ENCODE data around the gene MARCHF3.
A peak's percentile ranks its signal among the peaks of the same experiment; 100 is the strongest.
"Not testable (repeated sequence)": the region's sequence is repeated elsewhere in the genome, so short reads cannot be mapped to it uniquely, and the experiment has no call there.

Gene MARCHF3

DNA sequence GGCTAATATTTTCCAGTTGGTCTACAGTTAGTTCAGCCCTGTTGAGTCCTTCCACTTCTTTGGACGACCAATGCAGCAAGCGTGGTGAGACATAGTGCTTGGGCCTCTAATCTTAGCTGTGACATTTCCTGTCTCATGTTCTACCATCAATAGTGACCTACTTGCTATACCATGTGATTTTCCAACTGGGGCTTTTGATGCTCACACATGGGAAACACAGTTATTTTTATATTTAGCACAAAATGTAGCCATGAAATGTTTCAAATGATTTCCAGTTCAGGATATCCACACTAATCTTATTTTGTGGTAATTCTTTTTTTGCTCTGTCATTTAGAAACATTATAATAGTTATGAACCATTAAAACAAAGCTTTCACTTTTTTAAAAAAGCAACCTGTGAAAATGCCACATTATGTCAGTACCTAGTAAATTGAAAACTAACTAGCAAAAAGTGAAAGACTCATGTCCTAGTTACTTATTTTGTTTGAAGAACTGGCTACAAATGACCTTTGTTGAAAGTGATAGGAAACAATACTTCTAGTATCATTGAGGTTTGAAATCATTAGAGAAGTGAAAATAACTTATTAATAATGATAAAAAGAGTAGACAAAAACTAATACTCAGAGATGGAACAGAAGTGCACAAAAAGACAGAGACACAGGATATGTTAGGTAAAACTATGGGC, 18.3 kb downstream of the MARCHF3 start:
- DNase-seq: no peak

DNA sequence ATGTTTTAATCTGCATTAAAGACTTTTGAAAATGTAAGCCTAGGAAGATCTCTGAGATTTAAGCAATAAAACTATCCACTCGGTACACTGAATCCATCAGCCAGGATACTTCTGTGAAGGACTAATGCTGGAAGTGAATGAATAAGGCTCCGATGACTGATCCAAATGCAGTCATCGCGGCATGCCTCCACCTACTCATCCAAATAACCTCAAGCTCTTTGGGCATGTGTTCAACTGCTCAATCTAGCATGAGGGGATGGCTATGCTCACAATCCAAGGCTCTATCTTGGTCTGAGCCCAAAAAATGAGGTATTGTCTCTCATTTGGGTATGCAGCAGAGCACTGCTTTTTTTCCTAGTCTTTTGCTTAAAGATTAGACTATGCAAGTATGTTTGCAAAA, 19.2 kb downstream of the MARCHF3 start:
- DNase-seq: no peak

DNA sequence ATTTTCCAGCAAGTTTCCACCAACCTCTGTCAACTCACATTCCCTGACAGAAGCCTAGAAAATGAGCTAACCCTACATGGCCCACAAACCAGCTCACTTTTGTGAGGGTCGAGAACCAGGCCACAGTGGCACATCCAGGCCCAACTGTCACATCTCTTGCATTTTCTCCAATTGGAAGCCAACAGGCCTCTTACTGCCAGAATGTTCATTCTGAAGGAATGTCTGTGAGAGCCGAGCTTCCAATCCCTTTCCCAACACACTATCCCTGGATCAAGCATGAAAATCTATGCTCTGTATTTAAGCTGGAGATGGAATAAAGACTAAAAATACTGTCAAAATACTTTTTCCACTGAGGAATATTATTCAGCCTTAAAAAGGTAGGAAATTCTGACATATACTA, 20.0 kb downstream of the MARCHF3 start:
- DNase-seq: no peak

DNA sequence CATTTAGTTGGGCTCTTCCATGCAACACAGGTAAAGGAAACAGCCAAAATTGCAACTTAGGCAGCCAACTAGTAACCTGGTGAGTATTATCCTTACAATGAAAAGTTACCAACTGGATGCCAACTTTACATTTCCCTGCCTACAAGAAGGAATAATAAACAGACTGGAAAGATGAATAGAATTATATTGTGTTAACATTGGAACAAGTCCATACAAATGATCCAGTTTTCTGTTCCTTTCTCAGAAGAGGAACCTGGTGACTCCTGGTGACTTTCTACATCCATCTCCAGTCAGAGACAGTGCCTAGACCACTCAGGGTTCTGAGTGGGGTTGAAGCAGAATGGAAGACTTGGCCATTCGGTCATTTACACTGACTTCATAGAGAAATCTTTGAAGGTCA, 20.6 kb downstream of the MARCHF3 start:
- DNase-seq: no peak

DNA sequence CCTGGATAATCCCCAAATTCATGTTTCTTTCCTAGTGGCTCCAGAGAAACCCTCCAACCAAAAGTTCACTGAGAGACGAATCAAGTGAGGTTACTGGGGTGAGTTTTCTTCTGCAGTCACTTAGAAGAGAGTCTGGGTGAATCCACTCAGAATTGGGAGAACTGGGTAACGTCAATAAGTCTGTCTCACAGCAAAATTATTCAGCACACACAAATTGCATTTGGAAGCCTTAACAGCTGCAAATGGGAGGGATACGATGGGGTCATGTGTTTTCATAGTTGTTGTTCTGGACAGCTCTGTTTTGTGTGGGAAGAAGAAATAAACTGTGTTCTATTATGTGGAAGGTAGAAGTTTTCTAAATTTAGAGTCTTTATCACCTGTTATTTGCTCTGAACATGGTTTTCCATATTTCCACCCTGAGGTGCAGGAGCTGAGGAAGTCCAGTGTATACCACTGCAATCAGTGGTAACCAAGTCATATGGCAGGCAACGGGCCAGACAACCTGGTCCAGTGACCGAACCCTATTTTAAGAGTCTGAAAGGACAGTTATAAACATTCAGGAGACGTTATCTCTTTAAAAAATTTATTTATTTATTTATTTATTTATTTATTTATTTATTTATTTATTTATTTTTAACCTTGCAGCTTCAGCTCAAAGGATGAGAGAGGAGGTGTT, 21.9 kb downstream of the MARCHF3 start:
- no peak for DNase-seq

DNA sequence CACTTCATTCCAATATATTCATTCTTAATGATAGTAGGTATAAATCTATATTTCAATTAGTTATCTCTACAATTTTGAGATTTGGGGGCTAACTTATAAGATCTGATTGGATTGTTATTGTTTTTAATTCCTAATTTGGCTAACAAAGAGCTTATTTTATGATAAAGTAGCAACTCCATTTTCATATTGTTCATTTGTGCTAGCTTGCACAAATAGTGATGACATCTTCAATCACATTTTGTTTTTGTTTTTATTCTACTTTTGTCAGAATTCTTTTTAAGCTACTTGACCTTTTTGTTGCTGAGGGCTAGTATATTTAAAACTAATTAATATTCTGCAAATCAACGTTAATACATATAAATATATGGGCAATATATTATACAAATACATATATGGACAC, 22.8 kb downstream of the MARCHF3 start:
- DNase-seq: no peak

DNA sequence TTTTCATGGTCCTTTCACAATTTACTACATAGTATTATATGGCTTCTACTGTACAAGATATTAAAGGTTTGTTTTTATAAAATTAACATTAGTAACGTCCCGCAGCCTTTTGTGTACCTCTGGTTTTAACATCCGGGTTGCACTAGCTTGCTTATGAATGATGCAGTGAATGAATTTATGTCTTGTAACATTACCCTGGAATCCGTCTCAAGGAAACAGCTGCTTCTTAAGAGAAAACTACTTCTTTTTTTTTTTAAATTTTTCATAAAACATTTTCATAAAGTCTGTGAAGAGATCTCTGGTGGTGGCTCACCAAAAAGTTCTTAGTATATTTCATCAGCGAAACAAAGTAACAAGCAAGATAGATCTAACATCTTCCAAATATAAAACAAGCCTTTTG, 23.6 kb downstream of the MARCHF3 start:
- DNase-seq: no peak

DNA sequence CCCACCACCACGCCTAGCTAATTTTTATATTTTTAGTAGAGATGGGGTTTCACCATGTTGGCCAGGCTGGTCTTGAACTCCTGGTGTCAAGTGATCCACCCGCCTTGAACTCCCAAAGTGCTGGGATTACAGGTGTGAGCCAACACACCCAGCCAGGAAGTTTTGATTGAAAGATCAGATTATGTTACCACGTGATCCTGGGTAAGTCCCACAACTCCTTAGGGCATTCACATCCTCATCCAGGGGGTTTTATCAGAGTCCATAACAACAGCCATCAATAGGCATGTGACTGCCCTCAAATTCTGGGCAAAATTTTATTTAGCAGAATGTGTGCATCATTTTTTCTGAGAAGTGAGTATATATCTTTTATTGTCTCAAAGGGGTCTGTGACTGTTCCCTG, 25.1 kb downstream of the MARCHF3 start:
- not testable (repeated sequence) for DNase-seq

DNA sequence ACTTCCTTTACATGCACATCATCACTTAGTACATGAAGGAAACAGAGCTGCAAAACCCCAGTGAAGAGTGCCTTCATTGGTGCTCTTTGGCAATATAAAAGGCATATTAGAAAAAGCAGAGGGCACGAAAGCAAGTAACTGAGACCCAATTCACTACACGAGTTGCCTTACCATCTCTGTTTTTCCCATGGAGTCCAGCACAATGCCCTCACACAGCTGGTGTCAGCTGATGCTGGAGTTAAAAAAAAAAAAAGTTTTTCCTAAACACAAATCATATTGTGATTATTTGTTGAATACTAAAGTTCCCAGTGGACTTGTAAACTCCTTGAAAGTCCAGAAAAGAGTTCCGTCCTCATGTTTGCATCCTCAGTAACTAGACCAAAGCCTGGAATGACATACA, 25.6 kb downstream of the MARCHF3 start:
- no peak for DNase-seq

DNA sequence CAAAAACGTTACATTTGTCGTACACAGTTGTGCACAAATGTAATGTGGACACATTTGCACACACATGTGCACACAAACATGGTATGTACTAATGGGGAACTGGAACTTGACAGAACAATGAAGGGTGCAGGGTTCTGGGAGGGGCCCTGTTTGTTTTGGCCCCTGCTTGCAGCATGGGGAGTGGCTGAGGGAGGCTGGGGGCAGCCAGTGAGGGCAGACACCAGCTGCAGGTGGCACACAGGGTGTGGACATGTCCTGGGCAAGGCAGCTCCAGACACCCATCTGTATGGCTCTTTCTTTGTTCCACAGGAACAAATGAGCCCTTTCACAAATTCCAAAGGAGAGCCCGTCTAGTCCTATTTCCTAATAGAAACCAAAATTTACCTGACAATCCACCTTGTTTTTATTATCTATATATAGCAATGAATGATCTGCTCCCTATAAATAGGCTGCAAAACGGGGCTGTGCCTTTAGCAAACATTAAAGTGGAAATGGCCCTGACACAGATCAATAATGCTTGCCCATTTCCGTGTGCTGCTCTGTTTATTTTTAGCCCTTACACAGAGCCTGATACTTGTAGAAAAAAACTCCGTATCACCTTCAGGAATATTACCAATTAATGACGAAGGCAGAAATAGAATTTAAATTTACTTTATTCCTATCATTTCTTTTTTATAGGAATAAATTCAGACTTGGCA, 26.4 kb downstream of the MARCHF3 start:
- peak in 1 of 3 experiments; percentile 28 for DNase-seq

DNA sequence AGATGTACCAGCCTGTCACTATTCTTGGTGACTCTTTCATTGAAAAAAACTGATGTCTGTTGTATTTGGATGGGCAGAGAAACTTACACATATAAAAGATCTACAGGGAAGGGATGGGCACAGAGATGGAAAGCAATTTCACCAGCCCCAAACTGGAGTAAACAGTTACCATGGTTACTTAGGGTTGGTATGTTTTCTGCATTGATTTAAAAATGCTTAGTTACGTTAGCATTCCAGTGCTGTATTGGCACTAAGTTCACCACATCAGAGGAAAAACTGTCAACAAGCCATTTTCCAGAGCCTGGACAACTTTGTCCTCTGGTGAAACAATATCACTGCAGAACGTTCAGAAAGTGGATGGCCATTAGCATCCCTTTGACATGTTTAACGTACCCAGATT, 28.0 kb downstream of the MARCHF3 start:
- no peak for DNase-seq

DNA sequence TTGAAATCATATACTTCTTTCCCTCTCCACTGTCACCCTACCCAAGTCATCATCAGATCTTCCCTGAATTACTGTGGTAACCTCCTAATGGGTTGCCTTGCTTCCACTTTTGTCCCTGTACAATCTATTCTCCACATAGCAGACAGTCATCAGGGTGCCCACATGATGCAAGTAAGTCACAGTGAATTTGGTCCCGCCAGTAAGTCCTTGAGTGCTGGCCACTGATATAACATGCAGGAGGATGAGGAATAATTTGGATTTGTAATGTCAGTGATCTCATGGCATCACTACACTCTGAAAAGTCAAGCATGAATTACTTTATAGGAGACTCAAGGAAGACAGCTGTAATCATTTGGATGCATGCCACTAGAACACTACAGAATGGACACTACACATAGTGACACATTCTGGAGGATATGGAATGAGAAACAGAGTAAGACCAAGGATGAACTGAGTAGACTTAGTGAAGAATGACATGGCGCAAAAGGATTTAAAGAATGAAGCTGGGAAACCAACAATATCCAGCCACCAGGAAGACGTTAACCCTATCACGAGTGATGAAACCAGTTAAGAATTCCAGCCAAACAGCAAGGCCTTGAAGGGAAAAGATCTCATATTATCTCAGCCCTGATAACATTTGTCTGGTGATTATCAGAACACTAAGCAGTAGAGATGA, 28.6 kb downstream of the MARCHF3 start:
- no peak for DNase-seq

DNA sequence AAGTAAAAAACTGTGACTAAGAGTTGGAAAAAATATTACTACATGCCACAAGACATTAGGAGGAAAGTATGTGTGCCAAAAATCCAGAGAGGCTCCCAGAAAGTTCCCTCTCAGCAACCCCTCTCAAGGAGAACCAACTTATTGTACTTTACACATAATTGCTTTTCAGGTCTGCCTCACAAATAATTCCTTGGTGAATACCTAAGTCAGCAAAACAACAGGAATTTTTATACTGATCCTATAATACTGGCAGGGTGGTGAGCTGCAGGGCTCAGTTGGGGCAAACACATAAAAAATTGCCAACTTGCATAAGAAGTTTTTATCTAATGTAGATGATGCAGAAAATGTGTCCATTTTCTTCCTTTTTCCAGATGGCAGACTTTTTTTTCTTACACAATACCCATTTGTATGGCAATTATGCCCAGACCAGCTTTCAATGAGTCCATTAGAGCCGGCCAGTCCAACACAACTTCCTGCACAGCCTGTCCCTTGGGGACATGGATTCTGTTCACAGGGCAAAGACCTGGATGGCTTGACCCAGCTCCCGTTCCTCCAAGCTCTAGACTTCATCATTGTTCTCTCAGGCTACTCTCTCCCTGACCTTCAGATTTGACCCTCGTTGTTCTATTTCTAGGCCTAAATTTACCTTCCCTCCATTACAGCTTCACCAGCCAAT, 31.3 kb downstream of the MARCHF3 start:
- DNase-seq: no peak

DNA sequence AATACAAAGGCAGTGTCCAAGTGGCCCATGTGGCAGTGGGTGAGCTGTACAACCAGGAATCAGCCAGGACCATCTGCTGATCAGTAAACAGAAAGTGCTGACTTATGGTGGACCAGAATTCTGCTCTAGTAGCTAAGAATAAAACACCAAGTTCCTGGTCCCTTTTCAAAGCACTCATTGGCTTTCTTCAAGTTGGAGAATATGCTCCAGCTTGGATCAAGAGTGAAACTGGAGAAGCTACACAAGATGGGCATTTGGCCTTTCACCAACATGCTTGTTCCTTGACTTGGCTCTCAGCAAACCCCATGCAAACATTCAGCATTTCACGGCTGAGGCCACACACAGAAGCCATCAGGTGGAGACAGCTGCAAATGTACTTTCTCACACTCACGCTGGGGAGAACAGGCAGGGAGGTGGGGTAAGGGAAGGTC, 32.1 kb downstream of the MARCHF3 start:
- peak in 1 of 3 experiments; percentile 2 for DNase-seq

DNA sequence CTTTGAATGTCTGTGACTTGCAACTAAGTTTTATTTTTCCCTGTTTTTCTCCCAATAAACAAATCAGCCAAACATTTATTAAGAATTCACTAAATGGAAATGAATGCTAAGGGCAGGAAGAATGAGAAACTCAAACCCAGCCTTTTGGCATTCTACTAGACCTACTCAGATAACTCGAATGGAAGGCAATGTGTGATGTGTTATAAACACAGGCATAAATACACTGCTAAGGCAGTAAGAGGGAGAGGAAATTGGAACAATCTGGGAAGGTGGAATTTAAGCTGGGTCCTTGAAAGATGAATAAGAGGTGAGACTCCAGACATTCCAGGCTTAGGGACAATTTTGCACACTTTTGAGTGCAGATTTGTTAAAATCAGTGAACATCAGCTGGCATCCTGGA, 34.7 kb downstream of the MARCHF3 start:
- no peak for DNase-seq

DNA sequence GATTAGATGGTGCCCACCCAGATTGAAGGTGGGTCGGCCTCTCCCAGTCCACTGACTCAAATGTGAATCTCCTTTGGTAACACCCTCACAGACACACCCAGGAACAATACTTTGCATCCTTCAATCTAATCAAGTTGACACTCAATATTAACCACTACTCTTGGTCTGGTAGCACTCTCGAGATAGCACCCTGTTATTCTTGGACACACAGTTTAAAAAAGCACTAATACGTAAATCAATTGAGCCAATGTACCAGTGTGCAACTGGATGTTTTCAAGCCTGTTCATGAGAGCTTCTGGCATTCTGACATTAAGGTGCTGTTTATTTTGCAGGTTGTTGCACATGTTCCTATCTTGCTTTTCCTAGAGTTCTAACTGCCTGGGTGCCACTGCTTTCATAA, 35.3 kb downstream of the MARCHF3 start:
- no peak for DNase-seq

DNA sequence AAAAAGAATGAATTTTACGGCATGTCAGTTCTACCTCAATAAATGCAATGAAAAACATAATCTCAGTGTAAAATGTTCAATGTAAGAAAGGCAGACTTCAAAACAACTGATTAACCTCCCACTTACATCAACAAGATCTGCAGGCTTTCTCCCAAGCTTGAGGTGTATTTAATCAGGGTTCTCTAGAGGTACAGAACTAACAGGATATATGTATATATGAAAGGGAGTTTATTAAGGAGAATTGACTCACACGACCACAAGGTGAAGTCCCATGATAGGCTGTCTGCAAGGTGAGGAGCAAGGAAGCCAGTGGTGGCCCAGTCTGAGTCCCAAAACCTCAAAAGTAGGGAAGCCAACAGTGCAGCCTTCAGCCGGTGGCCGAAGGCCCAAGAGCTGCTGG, 35.9 kb downstream of the MARCHF3 start:
- no peak for DNase-seq

DNA sequence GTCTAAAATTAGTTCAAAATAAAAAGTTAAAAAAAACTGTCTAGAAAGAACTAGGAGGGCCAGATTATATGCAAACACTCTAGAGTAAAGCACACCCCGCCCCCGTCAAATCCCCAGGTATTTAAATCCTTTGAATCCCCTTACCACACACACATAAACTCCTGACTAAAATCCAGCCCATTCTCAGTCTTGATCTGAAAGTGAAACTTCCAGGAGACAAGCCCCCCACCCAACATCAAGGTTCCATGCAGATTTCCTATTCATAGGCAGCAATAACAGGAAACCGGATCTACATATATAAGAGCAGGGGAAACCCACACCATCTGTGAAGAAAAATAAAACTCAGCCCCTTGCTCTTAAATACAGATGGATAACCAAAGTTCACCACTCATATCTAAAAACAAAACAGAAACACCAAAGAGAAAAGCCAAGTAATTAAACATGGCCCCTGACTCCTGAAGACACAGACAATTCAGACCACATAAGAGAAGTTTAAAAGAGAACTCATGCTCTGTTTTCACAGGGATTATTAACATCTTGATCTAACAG, 42.3 kb downstream of the MARCHF3 start:
- DNase-seq: no peak

DNA sequence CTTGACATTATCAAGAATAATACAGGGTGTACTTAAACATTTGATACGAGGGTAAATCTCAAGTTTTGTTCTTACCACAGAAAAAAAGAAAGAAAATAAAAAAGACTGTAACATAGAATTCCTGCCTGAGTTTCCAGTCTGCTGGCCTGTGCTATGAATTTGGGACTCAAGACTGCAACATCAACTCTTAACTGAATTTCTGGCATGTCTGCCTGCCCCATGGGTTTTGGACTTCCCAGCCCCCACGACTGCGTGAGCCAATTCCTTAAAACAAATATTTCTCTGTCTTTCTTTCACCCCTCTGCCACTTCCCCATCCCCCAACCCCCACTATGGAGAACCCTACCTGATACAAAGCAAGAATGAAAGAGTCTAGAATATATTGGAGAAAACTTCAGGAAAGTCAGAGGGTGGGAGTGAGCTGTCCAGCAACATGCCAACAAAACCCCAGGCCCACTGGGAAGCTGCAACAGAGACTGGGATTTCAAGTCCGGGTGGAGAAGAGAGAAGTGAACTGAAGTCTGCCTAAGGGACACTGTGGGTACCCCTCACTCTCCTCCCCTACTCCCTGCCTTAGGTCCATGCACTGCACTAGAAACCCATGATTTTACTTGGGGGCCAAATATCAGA, 43.0 kb downstream of the MARCHF3 start:
- DNase-seq: no peak

DNA sequence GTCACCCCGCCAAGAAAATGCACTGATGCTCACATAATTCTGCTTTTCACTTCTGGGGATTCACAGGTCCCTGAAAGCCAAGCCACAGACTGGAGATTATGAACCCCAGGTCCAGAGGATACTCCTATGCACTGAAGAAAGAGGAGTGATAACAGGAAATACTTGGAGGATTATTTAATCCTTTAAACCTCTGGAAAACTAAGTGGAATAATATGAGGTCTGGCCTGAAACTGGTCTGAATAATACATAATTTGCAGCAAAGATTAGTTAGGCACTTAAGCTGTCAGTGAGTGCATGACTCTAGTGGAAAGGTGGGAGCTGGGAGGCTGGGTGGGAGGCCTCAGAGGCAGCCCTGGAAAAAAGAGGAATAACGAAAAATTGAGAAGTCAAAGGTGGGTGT, 45.7 kb downstream of the MARCHF3 start:
- DNase-seq: no peak

DNA sequence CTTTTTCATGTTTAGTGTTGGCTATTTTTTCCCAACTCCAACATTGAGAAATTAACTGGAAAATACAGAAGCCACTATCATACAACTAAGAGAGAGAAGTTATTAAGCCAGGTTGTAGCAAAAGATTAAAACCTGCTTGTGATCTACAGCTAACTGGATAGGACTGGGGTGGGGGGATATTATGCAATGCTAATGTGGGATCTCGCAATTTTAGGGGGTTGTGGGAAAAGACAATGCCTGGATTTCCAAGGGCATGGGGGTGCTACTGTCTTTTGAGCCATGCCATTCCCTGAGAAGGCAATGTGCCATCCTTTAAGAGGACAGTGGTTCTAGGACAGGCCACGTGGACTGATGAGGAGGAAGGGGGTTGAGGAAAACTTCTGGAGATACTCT, 46.5 kb downstream of the MARCHF3 start:
- no peak for DNase-seq

All from NCI-H1417 (cell line).